Esophagus squamous epithelium (tissue), 4 donors: Measurements from ENCODE around the gene TMEM150C.

Source experiments
- CTCF ChIP-seq, 6 experiments: fragments of 450-650 bp in 4 of 6; fragments of 200-600 bp in 2 of 6; sonication (generic) in 2 of 6; IDR thresholded peaks; one replicate each; pipeline ENCODE4 v1.5.1; 2016 to 2019; ENCODE audit warnings: antibody characterized with exemption in 6 of 6, mild to moderate bottlenecking in 4 of 6, moderate library complexity in 4 of 6
- POLR2A ChIP-seq, 4 donors: fragments of 450-650 bp; IDR thresholded peaks; one replicate each; pipeline ENCODE4 v1.6.1; 2017; ENCODE audit warnings: antibody characterized with exemption in 4 of 4, mild to moderate bottlenecking in 4 of 4, moderate library complexity in 3 of 4

- TF ChIP-seq CTCF (IDR thresholded peaks at IDR 0.05) (no peak), POLR2A (IDR thresholded peaks at IDR 0.05) (no peak)
Measured at GRCh38 chr4:82606622-82607021, 44.8 kb upstream of the TMEM150C start.
